ENCODE results near the gene YEATS4.

DNA sequence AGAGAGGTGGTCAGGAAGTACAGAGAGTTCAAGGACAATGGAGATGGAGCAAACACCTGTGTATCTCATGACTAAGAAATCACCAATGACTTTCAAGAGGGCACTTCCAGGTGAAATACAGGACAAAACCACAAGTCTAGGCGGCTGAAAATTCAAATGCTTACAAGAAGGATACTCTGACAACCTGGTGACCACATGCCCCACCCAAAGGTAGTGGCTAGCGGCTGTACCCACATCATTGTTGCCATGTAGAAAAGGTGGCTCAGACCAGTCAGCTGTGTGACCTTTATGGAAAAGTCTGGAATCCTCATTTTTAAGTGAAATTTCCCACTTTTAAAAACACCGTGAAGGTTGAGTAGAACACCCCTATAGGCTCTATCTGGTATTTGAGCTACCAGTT lies 62.0 kb downstream of the YEATS4 start:
- TF ChIP-seq POLR2AphosphoS5 (IDR thresholded peaks at IDR 0.05; ENCODE audit: low read depth, low read length) (no peak), REST (IDR thresholded peaks at IDR 0.05; ENCODE audit: insufficient read depth in 1 of 2, low read depth in 2 of 2, low read length in 1 of 2) (no peak), TCF7L2 (IDR thresholded peaks at IDR 0.05; ENCODE audit: low read depth, low read length) (no peak), SIN3A (IDR thresholded peaks at IDR 0.05; ENCODE audit: borderline replicate concordance, insufficient read depth, low read depth, low read length) (no peak)
- TF ChIP-seq, protein P1, sequence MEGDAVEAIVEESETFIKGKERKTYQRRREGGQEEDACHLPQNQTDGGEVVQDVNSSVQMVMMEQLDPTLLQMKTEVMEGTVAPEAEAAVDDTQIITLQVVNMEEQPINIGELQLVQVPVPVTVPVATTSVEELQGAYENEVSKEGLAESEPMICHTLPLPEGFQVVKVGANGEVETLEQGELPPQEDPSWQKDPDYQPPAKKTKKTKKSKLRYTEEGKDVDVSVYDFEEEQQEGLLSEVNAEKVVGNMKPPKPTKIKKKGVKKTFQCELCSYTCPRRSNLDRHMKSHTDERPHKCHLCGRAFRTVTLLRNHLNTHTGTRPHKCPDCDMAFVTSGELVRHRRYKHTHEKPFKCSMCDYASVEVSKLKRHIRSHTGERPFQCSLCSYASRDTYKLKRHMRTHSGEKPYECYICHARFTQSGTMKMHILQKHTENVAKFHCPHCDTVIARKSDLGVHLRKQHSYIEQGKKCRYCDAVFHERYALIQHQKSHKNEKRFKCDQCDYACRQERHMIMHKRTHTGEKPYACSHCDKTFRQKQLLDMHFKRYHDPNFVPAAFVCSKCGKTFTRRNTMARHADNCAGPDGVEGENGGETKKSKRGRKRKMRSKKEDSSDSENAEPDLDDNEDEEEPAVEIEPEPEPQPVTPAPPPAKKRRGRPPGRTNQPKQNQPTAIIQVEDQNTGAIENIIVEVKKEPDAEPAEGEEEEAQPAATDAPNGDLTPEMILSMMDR (IDR thresholded peaks at IDR 0.05), result no peak

All from Panc1 (cell line).